Nephron (organoid): Measurements from ENCODE around the gene OMD.

ENCODE experiments used
- H3K27ac Mint-ChIP-seq, 3 experiments: 2 replicates each; pipeline ENCODE4 v1.8.0; 2020; ENCODE audit warnings: mixed read lengths in 3 of 3, mild to moderate bottlenecking in 2 of 3, moderate library complexity in 1 of 3
- H3K27me3 Mint-ChIP-seq: 2 replicates; pipeline ENCODE4 v1.8.0; 2021; ENCODE audit warnings: low read depth, mild to moderate bottlenecking, moderate library complexity, mixed read lengths
- H3K36me3 Mint-ChIP-seq: 2 replicates; pipeline ENCODE4 v1.8.0; 2020; ENCODE audit warnings: low read depth, mixed read lengths
- H3K4me1 Mint-ChIP-seq: 2 replicates; pipeline ENCODE4 v1.8.0; 2020; ENCODE audit warnings: mixed read lengths
- H3K4me3 Mint-ChIP-seq, 3 experiments: 2 replicates each; pipeline ENCODE4 v1.8.0; 2020; ENCODE audit warnings: mild to moderate bottlenecking in 3 of 3, mixed read lengths in 3 of 3, moderate library complexity in 2 of 3
- H3K9me3 Mint-ChIP-seq: 2 replicates; pipeline ENCODE4 v1.8.0; 2020; ENCODE audit warnings: mixed read lengths
- TF ChIP-seq, protein P1 (sequence below), 3 experiments: fragments of 200-600 bp; sonication (generic); IDR thresholded peaks; one replicate each; pipeline ENCODE4 v1.5.0; 2021; ENCODE audit warnings: antibody characterized with exemption in 3 of 3; ENCODE audit not compliant: unreplicated experiment in 3 of 3

OMD gene

GRCh38 chr9:92457576-92457975 is 33.3 kb upstream of the OMD start:
- Mint-ChIP-seq H3K4me1 (no peaks in the 10 kb centered on the region), H3K36me3 (no peaks in the 10 kb centered on the region), H3K4me3 (no peak overlapping the region), H3K27me3 (peaks cover 3% of the 10 kb centered on the region), H3K9me3 (no peaks in the 10 kb centered on the region), H3K27ac (no peak overlapping the region)
- TF ChIP-seq, protein P1, sequence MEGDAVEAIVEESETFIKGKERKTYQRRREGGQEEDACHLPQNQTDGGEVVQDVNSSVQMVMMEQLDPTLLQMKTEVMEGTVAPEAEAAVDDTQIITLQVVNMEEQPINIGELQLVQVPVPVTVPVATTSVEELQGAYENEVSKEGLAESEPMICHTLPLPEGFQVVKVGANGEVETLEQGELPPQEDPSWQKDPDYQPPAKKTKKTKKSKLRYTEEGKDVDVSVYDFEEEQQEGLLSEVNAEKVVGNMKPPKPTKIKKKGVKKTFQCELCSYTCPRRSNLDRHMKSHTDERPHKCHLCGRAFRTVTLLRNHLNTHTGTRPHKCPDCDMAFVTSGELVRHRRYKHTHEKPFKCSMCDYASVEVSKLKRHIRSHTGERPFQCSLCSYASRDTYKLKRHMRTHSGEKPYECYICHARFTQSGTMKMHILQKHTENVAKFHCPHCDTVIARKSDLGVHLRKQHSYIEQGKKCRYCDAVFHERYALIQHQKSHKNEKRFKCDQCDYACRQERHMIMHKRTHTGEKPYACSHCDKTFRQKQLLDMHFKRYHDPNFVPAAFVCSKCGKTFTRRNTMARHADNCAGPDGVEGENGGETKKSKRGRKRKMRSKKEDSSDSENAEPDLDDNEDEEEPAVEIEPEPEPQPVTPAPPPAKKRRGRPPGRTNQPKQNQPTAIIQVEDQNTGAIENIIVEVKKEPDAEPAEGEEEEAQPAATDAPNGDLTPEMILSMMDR (IDR thresholded peaks at IDR 0.05; ENCODE audit: unreplicated experiment in 3 of 3): no peak

GRCh38 chr9:92455217-92455616 is 30.9 kb upstream of the OMD start:
- H3K4me3 Mint-ChIP-seq: no peak overlapping the region
- TF ChIP-seq, protein P1 (IDR thresholded peaks at IDR 0.05; ENCODE audit: unreplicated experiment in 3 of 3): no peak
- H3K36me3 Mint-ChIP-seq: no peaks in the 10 kb centered on the region
- H3K27me3 Mint-ChIP-seq: peaks cover 3% of the 10 kb centered on the region
- H3K27ac Mint-ChIP-seq: no peak overlapping the region
- H3K9me3 Mint-ChIP-seq: no peaks in the 10 kb centered on the region
- H3K4me1 Mint-ChIP-seq: no peaks in the 10 kb centered on the region

GRCh38 chr9:92446536-92446935 is 22.3 kb upstream of the OMD start:
- Mint-ChIP-seq H3K4me3 (no peak overlapping the region), H3K9me3 (peaks cover 2% of the 10 kb centered on the region), H3K27ac (no peak overlapping the region), H3K4me1 (no peaks in the 10 kb centered on the region), H3K27me3 (no peaks in the 10 kb centered on the region), H3K36me3 (no peaks in the 10 kb centered on the region)
- TF ChIP-seq, protein P1 (IDR thresholded peaks at IDR 0.05; ENCODE audit: unreplicated experiment in 3 of 3): no peak

GRCh38 chr9:92444841-92445240 is 20.6 kb upstream of the OMD start:
- Mint-ChIP-seq H3K9me3 (peaks cover 2% of the 10 kb centered on the region), H3K27me3 (no peaks in the 10 kb centered on the region), H3K4me3 (no peak overlapping the region), H3K27ac (no peak overlapping the region), H3K36me3 (no peaks in the 10 kb centered on the region), H3K4me1 (peaks cover 2% of the 10 kb centered on the region)
- TF ChIP-seq, protein P1 (IDR thresholded peaks at IDR 0.05; ENCODE audit: unreplicated experiment in 3 of 3): no peak

- no peaks in the 10 kb centered on the region for H3K27me3 Mint-ChIP-seq
- H3K36me3 Mint-ChIP-seq: no peaks in the 10 kb centered on the region
- H3K4me1 Mint-ChIP-seq: peaks cover 6% of the 10 kb centered on the region
- H3K4me3 Mint-ChIP-seq: no peak overlapping the region
- TF ChIP-seq, protein P1 (IDR thresholded peaks at IDR 0.05; ENCODE audit: unreplicated experiment in 3 of 3): no peak
- no peak overlapping the region for H3K27ac Mint-ChIP-seq
- peaks cover 4% of the 10 kb centered on the region for H3K9me3 Mint-ChIP-seq
Measured at GRCh38 chr9:92440751-92441046, 16.4 kb upstream of the OMD start.

DNA sequence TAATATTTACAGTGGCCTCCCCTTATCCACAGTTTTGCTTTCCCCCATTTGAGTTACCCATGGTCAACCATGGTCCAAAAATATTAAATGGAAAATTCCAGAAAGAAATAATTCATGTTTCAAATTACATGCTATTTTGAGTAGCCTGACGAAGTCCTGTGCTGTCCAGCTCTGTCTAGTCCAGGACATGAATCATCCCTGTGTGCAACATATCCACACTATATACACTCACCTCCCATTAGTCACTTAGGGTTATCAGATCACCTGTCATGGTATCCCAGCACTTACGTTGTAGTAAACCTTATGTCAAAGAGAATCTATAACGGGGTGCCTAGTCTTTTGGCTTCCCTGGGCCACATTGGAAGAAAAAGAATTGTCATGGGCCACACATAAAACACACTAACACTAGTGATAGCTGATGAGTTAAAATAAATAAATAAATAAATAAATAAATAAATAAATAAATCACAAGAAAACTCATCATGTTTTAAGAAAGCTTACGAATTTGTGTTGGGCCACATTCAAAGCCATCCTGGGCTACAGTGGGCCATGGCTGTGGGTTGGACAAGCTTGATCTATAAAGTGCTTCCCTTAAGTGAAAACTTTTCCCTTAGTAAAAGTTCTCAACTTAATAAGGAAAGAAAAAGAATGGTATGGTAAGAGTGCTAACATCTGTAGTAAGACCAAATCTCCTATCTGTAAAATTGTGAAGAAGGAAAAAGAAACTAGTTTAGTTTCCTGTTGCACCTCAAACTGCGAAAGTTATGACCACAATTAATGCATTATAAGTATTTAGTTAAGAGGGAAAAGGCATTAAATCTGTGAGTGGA is 15.9 kb upstream of the OMD start:
- H3K27ac Mint-ChIP-seq: no peak overlapping the region
- no peak overlapping the region for H3K4me3 Mint-ChIP-seq
- H3K4me1 Mint-ChIP-seq: peaks cover 6% of the 10 kb centered on the region
- peaks cover 4% of the 10 kb centered on the region for H3K9me3 Mint-ChIP-seq
- TF ChIP-seq, protein P1 (IDR thresholded peaks at IDR 0.05; ENCODE audit: unreplicated experiment in 3 of 3): no peak
- H3K36me3 Mint-ChIP-seq: no peaks in the 10 kb centered on the region
- H3K27me3 Mint-ChIP-seq: no peaks in the 10 kb centered on the region
